Neuronal stem cell (in vitro differentiated cells): ENCODE data around the gene PDE7B.

Source experiments
- DNase-seq: peaks from one replicate; pipeline ENCODE4 v3.0.0-alpha.2; 2013; ENCODE audit warnings: low spot score
- H2AFZ ChIP-seq: one replicate; pipeline ENCODE4 v1.6.1; 2013; ENCODE audit warnings: mild to moderate bottlenecking, low read length, inconsistent platforms
- H2AK5ac ChIP-seq: 2 replicates; pipeline ENCODE4 v1.6.1; 2013; ENCODE audit warnings: low read depth, mild to moderate bottlenecking, inconsistent platforms, low read length, moderate library complexity, mixed read lengths
- H2BK120ac ChIP-seq: 2 replicates; pipeline ENCODE4 v1.6.1; 2013; ENCODE audit warnings: low read depth, mild to moderate bottlenecking, inconsistent platforms, low read length, moderate library complexity, mixed read lengths
- H2BK12ac ChIP-seq: one replicate; pipeline ENCODE4 v1.6.1; 2013; ENCODE audit warnings: low read length, inconsistent platforms
- H2BK15ac ChIP-seq: 2 replicates; pipeline ENCODE4 v1.6.1; 2013; ENCODE audit warnings: mild to moderate bottlenecking, low read length, inconsistent platforms, mixed read lengths
- H2BK5ac ChIP-seq: one replicate; pipeline ENCODE4 v1.6.1; 2013; ENCODE audit warnings: inconsistent platforms, mild to moderate bottlenecking, low read length, moderate library complexity
- H3K14ac ChIP-seq: one replicate; pipeline ENCODE4 v1.6.1; 2013; ENCODE audit warnings: low read length, inconsistent platforms
- H3K18ac ChIP-seq: 2 replicates; pipeline ENCODE4 v1.6.1; 2013; ENCODE audit warnings: low read length, inconsistent platforms
- H3K23ac ChIP-seq: 2 replicates; pipeline ENCODE4 v1.6.1; 2013; ENCODE audit warnings: low read depth, mild to moderate bottlenecking, mixed read lengths, low read length, inconsistent platforms; ENCODE audit not compliant: poor library complexity
- H3K27ac ChIP-seq: replicated peaks from 3 replicates; pipeline ENCODE4 v1.5.1; 2013; ENCODE audit warnings: low read length, inconsistent platforms
- H3K27me3 ChIP-seq, 3 experiments: 2 replicates each; pipeline ENCODE4 v1.6.1; 2013; ENCODE audit warnings: low read length in 3 of 3, mild to moderate bottlenecking in 2 of 3, inconsistent platforms in 1 of 3, low read depth in 1 of 3, mixed read lengths in 1 of 3, moderate library complexity in 1 of 3; ENCODE audit not compliant: control insufficient read depth in 3 of 3, insufficient read depth in 3 of 3
- H3K36me3 ChIP-seq, 2 donors: replicated peaks in 1 of 2; 2 replicates each; pipeline ENCODE4 v1.6.1; 2013; ENCODE audit warnings: low read length in 2 of 2; ENCODE audit not compliant: control insufficient read depth in 2 of 2, insufficient read depth in 2 of 2
- H3K4ac ChIP-seq: 2 replicates; pipeline ENCODE4 v1.6.1; 2013; ENCODE audit warnings: inconsistent platforms, mild to moderate bottlenecking, low read length, moderate library complexity
- H3K4me1 ChIP-seq, 2 donors: 1 replicate in 1 of 2; 2 replicates in 1 of 2; pipeline ENCODE4 v1.6.1; 2013; ENCODE audit warnings: low read length in 2 of 2, low read depth in 1 of 2; ENCODE audit not compliant: control insufficient read depth in 2 of 2, insufficient read depth in 1 of 2
- H3K4me2 ChIP-seq: one replicate; pipeline ENCODE4 v1.6.1; 2013; ENCODE audit warnings: mild to moderate bottlenecking, low read length, inconsistent platforms; ENCODE audit not compliant: insufficient read depth, poor library complexity, severe bottlenecking
- H3K4me3 ChIP-seq, 2 donors: 2 replicates each; pipeline ENCODE4 v1.5.1; 2013; ENCODE audit warnings: low read length in 2 of 2, mild to moderate bottlenecking in 2 of 2, inconsistent platforms in 1 of 2, moderate library complexity in 1 of 2
- H3K79me1 ChIP-seq: one replicate; pipeline ENCODE4 v1.6.1; 2013; ENCODE audit warnings: low read depth, mild to moderate bottlenecking, inconsistent platforms, low read length, moderate library complexity
- H3K9ac ChIP-seq: one replicate; pipeline ENCODE4 v1.6.1; 2013; ENCODE audit warnings: mild to moderate bottlenecking, low read depth, low read length, inconsistent platforms; ENCODE audit not compliant: poor library complexity
- H3K9me3 ChIP-seq, 2 donors: replicated peaks in 1 of 2; 2 replicates each; pipeline versions ENCODE3 to v1.6.1; 2013; ENCODE audit warnings: low read length in 2 of 2, mild to moderate bottlenecking in 2 of 2, inconsistent platforms in 1 of 2, low read depth in 1 of 2, mixed read lengths in 1 of 2, moderate library complexity in 1 of 2; ENCODE audit not compliant: control insufficient read depth in 2 of 2, insufficient read depth in 1 of 2
- H4K8ac ChIP-seq: one replicate; pipeline ENCODE4 v1.6.1; 2013; ENCODE audit warnings: low read depth, mild to moderate bottlenecking, inconsistent platforms, low read length, moderate library complexity
- H4K91ac ChIP-seq: one replicate; pipeline ENCODE4 v1.6.1; 2013; ENCODE audit warnings: low read length, low read depth, mild to moderate bottlenecking, inconsistent platforms; ENCODE audit not compliant: poor library complexity
- WGBS, 2 donors: extraction: QIAGEN DNeasy Blood & Tissue Kit; methylation state at CpG; one replicate each; pipeline ENCODE4 v1.1.7; 2013; ENCODE audit warnings: missing lambda C conversion rate in 2 of 2, mixed read lengths in 1 of 2; ENCODE audit not compliant: insufficient read length in 2 of 2, insufficient replicate concordance in 1 of 2; ENCODE audit errors: extremely low coverage in 2 of 2; 5-methylcytosine and 5-hydroxymethylcytosine counted together

Gene PDE7B

DNA sequence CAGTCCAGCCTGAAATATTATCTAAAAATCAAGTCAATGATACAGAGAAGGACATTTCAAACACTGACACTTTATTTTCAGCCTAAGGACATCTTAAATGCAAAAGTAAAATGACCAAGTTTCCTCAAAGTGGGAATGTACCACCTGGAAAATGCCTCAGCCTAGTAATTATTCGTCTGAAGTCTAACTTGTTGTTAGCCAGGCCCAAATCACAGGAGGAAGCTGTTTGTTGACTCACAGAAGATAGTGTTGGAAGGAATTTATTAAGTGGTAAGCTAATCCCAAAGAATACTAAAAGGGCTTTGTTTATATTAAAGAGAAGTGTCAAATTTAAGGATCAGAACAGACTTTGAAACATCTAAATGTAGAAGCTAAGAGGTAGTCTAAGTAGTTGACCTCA lies 2.5 kb downstream of the PDE7B start:
- Histone ChIP-seq H3K4ac (no peak overlapping the region), H3K4me3 (no peak overlapping the region)
- no CpG with 5 or more reads among the region's 1 CpG for WGBS, 2 donors

DNA sequence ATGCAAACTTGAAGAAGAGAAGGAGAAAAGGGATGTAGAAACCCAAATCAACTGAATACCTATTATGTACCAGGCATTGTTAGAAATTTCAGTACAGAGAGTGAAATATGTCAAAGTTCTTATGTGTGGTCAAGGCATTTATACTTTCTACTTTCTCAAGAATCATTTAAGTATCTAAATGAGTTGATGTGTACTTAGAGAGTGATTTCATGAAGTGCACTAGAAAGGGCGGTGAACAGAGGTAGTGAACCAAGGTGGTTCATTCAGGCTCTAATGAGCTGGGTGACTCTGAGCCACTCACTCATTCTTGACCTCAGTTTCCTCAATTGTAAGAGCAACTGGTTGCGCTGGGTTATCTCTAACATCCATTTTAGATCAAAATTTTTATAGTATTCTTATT lies 3.3 kb downstream of the PDE7B start:
- Histone ChIP-seq H3K4ac (no peak overlapping the region), H3K79me1 (no peaks in the 10 kb centered on the region), H3K4me1 (peaks cover 2 to 22% of the 10 kb centered on the region in 2 donors), H3K23ac (no peak overlapping the region), H3K4me2 (no peak overlapping the region), H3K14ac (no peak overlapping the region), H3K18ac (no peak overlapping the region), H4K8ac (no peak overlapping the region), H4K91ac (no peak overlapping the region), H3K36me3 (no peaks in the 10 kb centered on the region), H2BK12ac (no peak overlapping the region), H3K27ac (no peak overlapping the region), H2BK5ac (no peak overlapping the region), H2AK5ac (no peak overlapping the region), H2BK120ac (no peak overlapping the region), H2BK15ac (no peak overlapping the region), H3K27me3 (no peaks in the 10 kb centered on the region), H3K9ac (no peak overlapping the region), H3K4me3 (no peak overlapping the region), H3K9me3 (no peaks in the 10 kb centered on the region), H2AFZ (no peak overlapping the region)
- no CpG with 5 or more reads among the region's 2 CpGs for WGBS, 2 donors
- DNase-seq = no peak

More for the DNA sequence above, 2.5 kb downstream of the PDE7B start:
- no peak overlapping the region for H2BK12ac ChIP-seq
- H3K14ac ChIP-seq = no peak overlapping the region
- no peak for DNase-seq
- no peaks in the 10 kb centered on the region for H3K36me3 ChIP-seq
- H3K9ac ChIP-seq = no peak overlapping the region
- H3K79me1 ChIP-seq = no peaks in the 10 kb centered on the region
- no peak overlapping the region for H3K27ac ChIP-seq
- H3K18ac ChIP-seq = no peak overlapping the region
- no peak overlapping the region for H2BK15ac ChIP-seq
- no peak overlapping the region for H3K23ac ChIP-seq
- H3K27me3 ChIP-seq = no peaks in the 10 kb centered on the region
- peaks cover 2 to 19% of the 10 kb centered on the region in 2 donors for H3K4me1 ChIP-seq
- H4K8ac ChIP-seq = no peak overlapping the region
- H2BK120ac ChIP-seq = no peak overlapping the region
- no peak overlapping the region for H3K4me2 ChIP-seq
- H2AFZ ChIP-seq = no peak overlapping the region
- no peak overlapping the region for H2BK5ac ChIP-seq
- no peak overlapping the region for H4K91ac ChIP-seq
- no peaks in the 10 kb centered on the region for H3K9me3 ChIP-seq
- H2AK5ac ChIP-seq = no peak overlapping the region

DNA sequence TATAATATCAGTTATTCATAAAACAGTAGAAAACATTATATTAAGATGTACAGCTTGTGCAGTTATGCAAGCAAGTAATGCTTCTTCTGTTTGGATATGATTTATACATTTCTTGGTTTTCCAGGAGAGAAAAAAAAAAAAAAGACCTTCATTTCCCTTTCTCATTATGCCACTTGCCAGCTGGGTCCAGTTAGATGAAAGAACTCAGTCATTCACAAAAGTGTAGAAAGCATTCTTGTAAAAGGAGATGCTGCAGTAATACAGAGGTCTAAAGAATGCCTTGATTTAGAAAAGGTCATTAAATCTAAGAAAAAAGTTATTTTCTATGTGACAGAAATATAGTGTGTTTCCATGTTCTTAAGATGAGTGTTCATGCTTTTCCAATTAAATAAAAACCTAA lies 7.4 kb downstream of the PDE7B start:
- no peak overlapping the region for H3K18ac ChIP-seq
- H4K8ac ChIP-seq = no peak overlapping the region
- no peak overlapping the region for H3K27ac ChIP-seq
- no peak overlapping the region for H3K4me3 ChIP-seq
- no peak overlapping the region for H2BK5ac ChIP-seq
- H3K79me1 ChIP-seq = no peaks in the 10 kb centered on the region
- no peaks in the 10 kb centered on the region for H3K36me3 ChIP-seq
- H3K27me3 ChIP-seq = no peaks in the 10 kb centered on the region
- H3K23ac ChIP-seq = no peak overlapping the region
- H2AFZ ChIP-seq = no peak overlapping the region
- no peak overlapping the region for H2BK15ac ChIP-seq
- no peak overlapping the region for H2BK120ac ChIP-seq
- no peak for DNase-seq
- no peaks in the 10 kb centered on the region for H3K9me3 ChIP-seq
- no peak overlapping the region for H3K4ac ChIP-seq
- H2BK12ac ChIP-seq = no peak overlapping the region
- H3K14ac ChIP-seq = no peak overlapping the region
- H3K4me2 ChIP-seq = no peak overlapping the region
- H3K4me1 ChIP-seq = peaks cover 0 to 7% of the 10 kb centered on the region in 2 donors
- H3K9ac ChIP-seq = no peak overlapping the region
- no peak overlapping the region for H4K91ac ChIP-seq
- no peak overlapping the region for H2AK5ac ChIP-seq

DNA sequence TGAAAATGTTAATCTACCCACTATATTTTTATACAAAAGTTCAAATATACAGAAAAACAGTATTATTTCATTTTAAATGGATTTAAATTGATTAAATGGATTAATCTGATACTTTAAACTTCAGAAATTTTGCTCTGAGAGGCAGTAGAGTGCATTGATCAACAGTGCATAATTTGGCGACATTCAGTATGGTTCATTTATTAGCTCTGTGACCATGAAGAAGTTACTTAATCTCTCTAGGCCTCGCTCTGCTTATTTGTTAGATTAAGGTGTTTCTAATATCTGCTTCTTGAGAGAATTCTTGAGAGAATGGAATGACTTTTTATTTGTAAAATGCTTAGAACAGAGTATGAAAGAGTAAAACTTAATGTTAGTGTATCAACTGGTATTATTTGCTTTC lies 8.9 kb downstream of the PDE7B start:
- WGBS, 2 donors = no CpG with 5 or more reads among the region's 2 CpGs
- no peak overlapping the region for H3K27ac ChIP-seq
- no peak for DNase-seq
- no peak overlapping the region for H3K23ac ChIP-seq
- H4K8ac ChIP-seq = no peak overlapping the region
- no peak overlapping the region for H2AFZ ChIP-seq
- no peak overlapping the region for H3K9ac ChIP-seq
- H2BK12ac ChIP-seq = no peak overlapping the region
- no peak overlapping the region for H3K4me2 ChIP-seq
- H3K4me1 ChIP-seq = peaks cover 0 to 6% of the 10 kb centered on the region in 2 donors
- no peak overlapping the region for H3K18ac ChIP-seq
- no peak overlapping the region for H2AK5ac ChIP-seq
- no peak overlapping the region for H3K4ac ChIP-seq
- no peak overlapping the region for H3K4me3 ChIP-seq
- no peaks in the 10 kb centered on the region for H3K27me3 ChIP-seq
- no peaks in the 10 kb centered on the region for H3K36me3 ChIP-seq
- no peak overlapping the region for H3K14ac ChIP-seq
- no peak overlapping the region for H2BK15ac ChIP-seq
- no peaks in the 10 kb centered on the region for H3K79me1 ChIP-seq
- H2BK5ac ChIP-seq = no peak overlapping the region
- no peak overlapping the region for H4K91ac ChIP-seq
- H2BK120ac ChIP-seq = no peak overlapping the region
- no peaks in the 10 kb centered on the region for H3K9me3 ChIP-seq
